ENCODE measurements around the gene PCDHGB4. TPM values are rescaled to one million over a fixed set of nuclear protein-coding genes. Genes with fewer than 3 reads are reported as not detected.

The PCDHGB4 gene
- total and polyA plus RNA-seq, 10 donors = 0.02 to 3.9 (median 2.6) TPM

GRCh38 chr5:141384471-141385267 lies 2.8 kb upstream of the PCDHGB4 start:
- TF ChIP-seq POLR2AphosphoS5 (IDR thresholded peaks at IDR 0.05) = no peak
- TF ChIP-seq POLR2A (IDR thresholded peaks at IDR 0.05) = no peak
- TF ChIP-seq, protein P1, sequence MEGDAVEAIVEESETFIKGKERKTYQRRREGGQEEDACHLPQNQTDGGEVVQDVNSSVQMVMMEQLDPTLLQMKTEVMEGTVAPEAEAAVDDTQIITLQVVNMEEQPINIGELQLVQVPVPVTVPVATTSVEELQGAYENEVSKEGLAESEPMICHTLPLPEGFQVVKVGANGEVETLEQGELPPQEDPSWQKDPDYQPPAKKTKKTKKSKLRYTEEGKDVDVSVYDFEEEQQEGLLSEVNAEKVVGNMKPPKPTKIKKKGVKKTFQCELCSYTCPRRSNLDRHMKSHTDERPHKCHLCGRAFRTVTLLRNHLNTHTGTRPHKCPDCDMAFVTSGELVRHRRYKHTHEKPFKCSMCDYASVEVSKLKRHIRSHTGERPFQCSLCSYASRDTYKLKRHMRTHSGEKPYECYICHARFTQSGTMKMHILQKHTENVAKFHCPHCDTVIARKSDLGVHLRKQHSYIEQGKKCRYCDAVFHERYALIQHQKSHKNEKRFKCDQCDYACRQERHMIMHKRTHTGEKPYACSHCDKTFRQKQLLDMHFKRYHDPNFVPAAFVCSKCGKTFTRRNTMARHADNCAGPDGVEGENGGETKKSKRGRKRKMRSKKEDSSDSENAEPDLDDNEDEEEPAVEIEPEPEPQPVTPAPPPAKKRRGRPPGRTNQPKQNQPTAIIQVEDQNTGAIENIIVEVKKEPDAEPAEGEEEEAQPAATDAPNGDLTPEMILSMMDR (IDR thresholded peaks at IDR 0.05 in 8 of 11, conservative IDR thresholded peaks at IDR 0.05 in 3 of 11) = no peak
- intact Hi-C loops (cut with DNase I; ENCODE audit: low total_unique reads) = no loop called here
- Histone ChIP-seq H3K27me3 (replicated peaks in 1 of 7) (peaks cover 0 to 90% (median 25%) of the 10 kb centered on the region in 7 donors), H3K4me3 (no peak overlapping the region), H3K27ac (no peak overlapping the region), H3K36me3 (peaks cover 0 to 5% (median 0%) of the 10 kb centered on the region in 6 donors), H3K4me1 (no peaks in the 10 kb centered on the region), H3K9me3 (peaks cover 0 to 98% (median 96%) of the 10 kb centered on the region in 8 donors)
- WGBS, 5 donors = 45 to 60% (median 52%) methylated on average over 26 to 43 of the region's 43 CpGs
- no peak for DNase-seq

GRCh38 chr5:141388661-141389060 lies 1.2 kb downstream of the PCDHGB4 start:
- WGBS, 5 donors = 44 to 54% (median 48%) methylated on average over 10 of the region's 10 CpGs
- H3K27me3 ChIP-seq (replicated peaks in 1 of 7) = peaks cover 0 to 96% (median 8%) of the 10 kb centered on the region in 7 donors

GRCh38 chr5:141389153-141390042 lies 1.9 kb downstream of the PCDHGB4 start:
- 41 to 53% (median 47%) methylated on average over 51 to 77 of the region's 77 CpGs for WGBS, 5 donors
- no peak for DNase-seq
- H3K36me3 ChIP-seq = peaks cover 0 to 10% (median 0%) of the 10 kb centered on the region in 6 donors
- no peaks in the 10 kb centered on the region for H3K4me1 ChIP-seq
- intact Hi-C loops (cut with DNase I; ENCODE audit: low total_unique reads) = no loop called here
- peak overlapping the region in 1 of 8 donors; percentile 9 for H3K4me3 ChIP-seq
- no peak overlapping the region for H3K27ac ChIP-seq
- TF ChIP-seq POLR2AphosphoS5 (IDR thresholded peaks at IDR 0.05) = no peak
- TF ChIP-seq, protein P1 (IDR thresholded peaks at IDR 0.05 in 8 of 11, conservative IDR thresholded peaks at IDR 0.05 in 3 of 11) = no peak
- no peak for TF ChIP-seq POLR2A (IDR thresholded peaks at IDR 0.05)
- peaks cover 0 to 97% (median 96%) of the 10 kb centered on the region in 8 donors for H3K9me3 ChIP-seq
- peaks cover 0 to 96% (median 7%) of the 10 kb centered on the region in 7 donors for H3K27me3 ChIP-seq (replicated peaks in 1 of 7)

More at GRCh38 chr5:141388661-141389060, 1.2 kb downstream of the PCDHGB4 start:
- no peak overlapping the region for H3K27ac ChIP-seq
- no peak for DNase-seq
- no peak for TF ChIP-seq POLR2A (IDR thresholded peaks at IDR 0.05)
- no peak for TF ChIP-seq POLR2AphosphoS5 (IDR thresholded peaks at IDR 0.05)
- TF ChIP-seq, protein P1 (IDR thresholded peaks at IDR 0.05 in 8 of 11, conservative IDR thresholded peaks at IDR 0.05 in 3 of 11) = no peak
- peaks cover 0 to 10% (median 0%) of the 10 kb centered on the region in 6 donors for H3K36me3 ChIP-seq
- no peak overlapping the region for H3K4me3 ChIP-seq
- intact Hi-C loops (cut with DNase I; ENCODE audit: low total_unique reads) = no loop called here
- H3K4me1 ChIP-seq = no peaks in the 10 kb centered on the region
- H3K9me3 ChIP-seq = peaks cover 0 to 97% (median 96%) of the 10 kb centered on the region in 8 donors
